ENCODE results near the gene NDP. TPM values are rescaled to one million over a fixed set of nuclear protein-coding genes. Genes with fewer than 3 reads are reported as not detected.
A peak's percentile ranks its signal among the peaks of the same experiment; 100 is the strongest.

The NDP gene
- total RNA-seq (not detected), polyA plus RNA-seq (ENCODE audit: insufficient read depth, low read depth, low replicate concordance) (not detected)
- long read RNA-seq, donor 1, partial matches to known transcripts, result 0 of 1 reads
- long read RNA-seq, donor 1, other reads (novel, unspliced or antisense), result 0 of 1 reads
- long read RNA-seq, donor 2, result 0 reads
- long read RNA-seq, donor 3, partial matches to known transcripts, result 0 of 1 reads
- long read RNA-seq, donor 3, other reads (novel, unspliced or antisense), result 0 of 1 reads
- long read RNA-seq, donor 4, result 0 reads
- long read RNA-seq, donor 5, partial matches to known transcripts, result 0 of 1 reads
- long read RNA-seq, donor 5, other reads (novel, unspliced or antisense), result 0 of 1 reads
- long read RNA-seq, donor 6, partial matches to known transcripts, result 0 of 2 reads
- long read RNA-seq, donor 6, other reads (novel, unspliced or antisense), result 0 of 2 reads
- long read RNA-seq, donor 7, result 0 reads
- long read RNA-seq, donor 8, result 0 reads
- long read RNA-seq, donor 9, result 0 reads
- long read RNA-seq, donor 10, result 0 reads

- H3K9me3 ChIP-seq (ENCODE audit: control insufficient read depth in 2 of 3, insufficient read depth in 1 of 3, low read length in 3 of 3), result no peaks in the 10 kb centered on the region
- no peaks in the 10 kb centered on the region for H3K36me3 ChIP-seq (ENCODE audit: control insufficient read depth in 2 of 3, insufficient read depth in 3 of 3, low read length in 3 of 3)
- DNase-seq (peak in 2 of 5 donors; percentile 29 to 41), FAIRE-seq (no peak)
- H3K4me3 ChIP-seq (ENCODE audit: low read length in 3 of 3), result peak within 1 kb of the TSS; percentile 38 to 48 (median 47)
- peaks cover 11% of the 10 kb centered on the region for H3K27me3 ChIP-seq (ENCODE audit: control insufficient read depth, insufficient read depth, low read length)
- H3K9ac ChIP-seq (ENCODE audit: low read length in 3 of 3), result peak within 1 kb of the TSS in 1 of 3 donors; percentile 15
- TF ChIP-seq CTCF (IDR thresholded peaks at IDR 0.05; ENCODE audit: borderline replicate concordance, extremely low read depth, insufficient read depth), result no peak
- H3K27ac ChIP-seq (ENCODE audit: low read depth in 2 of 2, low read length in 2 of 2), result no peak within 1 kb of the TSS
- intact Hi-C loops (cut with DNase I), result no loop called here
- peaks cover 0 to 2% (median 0%) of the 10 kb centered on the region in 3 donors for H3K4me1 ChIP-seq (ENCODE audit: control insufficient read depth in 2 of 3, insufficient read depth in 2 of 3, low read depth in 1 of 3, low read length in 3 of 3)
These were observed at the start of gene NDP for GRCh38 chrX:43973249-43974099. TSS of gene NDP (minus strand) at chrX:43973390. CDS start at chrX:43958645, 14,745 bp downstream.

GRCh38 chrX:44022964-44023363 is 49.8 kb upstream of the NDP start:
- no peak for TF ChIP-seq CTCF (IDR thresholded peaks at IDR 0.05; ENCODE audit: borderline replicate concordance, extremely low read depth, insufficient read depth)
- no peaks in the 10 kb centered on the region for H3K36me3 ChIP-seq (ENCODE audit: control insufficient read depth in 2 of 3, insufficient read depth in 3 of 3, low read length in 3 of 3)
- no peak for FAIRE-seq

GRCh38 chrX:44020693-44021092 is 47.5 kb upstream of the NDP start:
- Histone ChIP-seq H3K36me3 (ENCODE audit: control insufficient read depth in 2 of 3, insufficient read depth in 3 of 3, low read length in 3 of 3) (no peaks in the 10 kb centered on the region), H3K4me3 (ENCODE audit: low read length in 3 of 3) (no peak overlapping the region), H3K4me1 (ENCODE audit: control insufficient read depth in 2 of 3, insufficient read depth in 2 of 3, low read depth in 1 of 3, low read length in 3 of 3) (no peaks in the 10 kb centered on the region), H3K27ac (ENCODE audit: low read depth in 2 of 2, low read length in 2 of 2) (no peak overlapping the region), H3K27me3 (ENCODE audit: control insufficient read depth, insufficient read depth, low read length) (no peaks in the 10 kb centered on the region), H3K9me3 (ENCODE audit: control insufficient read depth in 2 of 3, insufficient read depth in 1 of 3, low read length in 3 of 3) (no peaks in the 10 kb centered on the region), H3K9ac (ENCODE audit: low read length in 3 of 3) (no peak overlapping the region)
- TF ChIP-seq CTCF (IDR thresholded peaks at IDR 0.05; ENCODE audit: borderline replicate concordance, extremely low read depth, insufficient read depth), result no peak
- FAIRE-seq (no peak), DNase-seq (no peak)
- intact Hi-C loops (cut with DNase I), result no loop called here

More at GRCh38 chrX:44022964-44023363, 49.8 kb upstream of the NDP start:
- Histone ChIP-seq H3K27ac (ENCODE audit: low read depth in 2 of 2, low read length in 2 of 2) (no peak overlapping the region), H3K9me3 (ENCODE audit: control insufficient read depth in 2 of 3, insufficient read depth in 1 of 3, low read length in 3 of 3) (no peaks in the 10 kb centered on the region), H3K27me3 (ENCODE audit: control insufficient read depth, insufficient read depth, low read length) (no peaks in the 10 kb centered on the region), H3K9ac (ENCODE audit: low read length in 3 of 3) (no peak overlapping the region), H3K4me3 (ENCODE audit: low read length in 3 of 3) (no peak overlapping the region), H3K4me1 (ENCODE audit: control insufficient read depth in 2 of 3, insufficient read depth in 2 of 3, low read depth in 1 of 3, low read length in 3 of 3) (no peaks in the 10 kb centered on the region)
- no peak for DNase-seq
- intact Hi-C loops (cut with DNase I), result no loop called here

All from kidney (tissue), 22 donors.